ENCODE measurements around the gene PARD3B. TPM values are rescaled to one million over a fixed set of nuclear protein-coding genes. Genes with fewer than 3 reads are reported as not detected.

The PARD3B gene
- total RNA-seq, 1 experiment from 2014 or later = 7.6 TPM

GRCh38 chr2:205555566-205556230 lies 1010.4 kb downstream of the PARD3B start:
- ChIA-PET POLR2A (ENCODE audit: low non-redundant PET) (no interaction called here), CTCF (no interaction called here)
- no TSS peak for BruUV-seq (replicated peaks)
- Histone ChIP-seq H3K4me3 (ENCODE audit: low read depth, low read length, poor library complexity, severe bottlenecking) (no peak overlapping the region), H3K9me3 (ENCODE audit: low read depth, low read length, poor library complexity, severe bottlenecking) (no peaks in the 10 kb centered on the region), H3K36me3 (ENCODE audit: insufficient read depth, low read length, poor library complexity, severe bottlenecking) (no peaks in the 10 kb centered on the region), H3K27me3 (replicated peaks; ENCODE audit: insufficient read depth, low read depth, low read length, poor library complexity) (no peaks in the 10 kb centered on the region), H3K27ac (ENCODE audit: low read depth, low read length, poor library complexity, severe bottlenecking) (no peak overlapping the region), H3K4me1 (ENCODE audit: insufficient read depth, low read length, poor library complexity, severe bottlenecking) (no peaks in the 10 kb centered on the region)
- intact Hi-C loops (cut with micrococcal nuclease; ENCODE audit: unreplicated experiment) = no loop called here
- TF ChIP-seq EZH2 (IDR thresholded peaks at IDR 0.05; ENCODE audit: borderline replicate concordance, low read depth, low read length, poor library complexity, severe bottlenecking) = no peak
- TF ChIP-seq, protein P1, sequence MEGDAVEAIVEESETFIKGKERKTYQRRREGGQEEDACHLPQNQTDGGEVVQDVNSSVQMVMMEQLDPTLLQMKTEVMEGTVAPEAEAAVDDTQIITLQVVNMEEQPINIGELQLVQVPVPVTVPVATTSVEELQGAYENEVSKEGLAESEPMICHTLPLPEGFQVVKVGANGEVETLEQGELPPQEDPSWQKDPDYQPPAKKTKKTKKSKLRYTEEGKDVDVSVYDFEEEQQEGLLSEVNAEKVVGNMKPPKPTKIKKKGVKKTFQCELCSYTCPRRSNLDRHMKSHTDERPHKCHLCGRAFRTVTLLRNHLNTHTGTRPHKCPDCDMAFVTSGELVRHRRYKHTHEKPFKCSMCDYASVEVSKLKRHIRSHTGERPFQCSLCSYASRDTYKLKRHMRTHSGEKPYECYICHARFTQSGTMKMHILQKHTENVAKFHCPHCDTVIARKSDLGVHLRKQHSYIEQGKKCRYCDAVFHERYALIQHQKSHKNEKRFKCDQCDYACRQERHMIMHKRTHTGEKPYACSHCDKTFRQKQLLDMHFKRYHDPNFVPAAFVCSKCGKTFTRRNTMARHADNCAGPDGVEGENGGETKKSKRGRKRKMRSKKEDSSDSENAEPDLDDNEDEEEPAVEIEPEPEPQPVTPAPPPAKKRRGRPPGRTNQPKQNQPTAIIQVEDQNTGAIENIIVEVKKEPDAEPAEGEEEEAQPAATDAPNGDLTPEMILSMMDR (conservative IDR thresholded peaks at IDR 0.05; ENCODE audit: low read depth, low read length) = no peak
- no peak for DNase-seq (ENCODE audit: low spot score)

DNA sequence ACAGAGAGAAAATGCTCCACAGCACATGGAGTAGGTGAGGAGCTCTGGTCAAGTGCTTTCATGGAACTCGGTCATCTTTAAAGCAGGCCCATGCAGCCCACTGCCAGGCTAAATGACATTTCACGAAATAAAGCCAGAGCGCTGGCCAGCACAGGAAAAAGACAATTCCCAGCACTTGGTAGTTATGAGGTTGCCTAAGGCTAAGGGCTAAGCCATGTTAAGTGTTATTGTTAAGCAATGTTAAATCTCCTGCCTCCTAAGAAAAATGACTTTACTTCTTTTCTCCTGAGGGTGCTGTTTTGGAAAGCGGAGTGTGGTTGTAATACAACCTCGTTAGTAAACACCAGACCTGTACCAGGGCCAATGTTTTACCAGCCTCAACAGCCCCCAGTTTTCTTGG lies 1011.1 kb downstream of the PARD3B start:
- no TSS peak for BruUV-seq (replicated peaks)
- Histone ChIP-seq H3K27me3 (replicated peaks; ENCODE audit: insufficient read depth, low read depth, low read length, poor library complexity) (no peaks in the 10 kb centered on the region), H3K9me3 (ENCODE audit: low read depth, low read length, poor library complexity, severe bottlenecking) (no peaks in the 10 kb centered on the region), H3K4me1 (ENCODE audit: insufficient read depth, low read length, poor library complexity, severe bottlenecking) (no peaks in the 10 kb centered on the region), H3K36me3 (ENCODE audit: insufficient read depth, low read length, poor library complexity, severe bottlenecking) (no peaks in the 10 kb centered on the region), H3K27ac (ENCODE audit: low read depth, low read length, poor library complexity, severe bottlenecking) (no peak overlapping the region), H3K4me3 (ENCODE audit: low read depth, low read length, poor library complexity, severe bottlenecking) (no peak overlapping the region)
- intact Hi-C loops (cut with micrococcal nuclease; ENCODE audit: unreplicated experiment) = no loop called here
- ChIA-PET POLR2A (ENCODE audit: low non-redundant PET) (no interaction called here), CTCF (no interaction called here)
- TF ChIP-seq, protein P1 (conservative IDR thresholded peaks at IDR 0.05; ENCODE audit: low read depth, low read length) = no peak
- TF ChIP-seq EZH2 (IDR thresholded peaks at IDR 0.05; ENCODE audit: borderline replicate concordance, low read depth, low read length, poor library complexity, severe bottlenecking) = no peak
- DNase-seq (ENCODE audit: low spot score) = no peak

- no peak for DNase-seq (ENCODE audit: low spot score)
- H3K27me3 ChIP-seq (replicated peaks; ENCODE audit: insufficient read depth, low read depth, low read length, poor library complexity) = no peaks in the 10 kb centered on the region
- H3K4me3 ChIP-seq (ENCODE audit: low read depth, low read length, poor library complexity, severe bottlenecking) = no peak overlapping the region
- H3K4me1 ChIP-seq (ENCODE audit: insufficient read depth, low read length, poor library complexity, severe bottlenecking) = no peaks in the 10 kb centered on the region
- H3K36me3 ChIP-seq (ENCODE audit: insufficient read depth, low read length, poor library complexity, severe bottlenecking) = no peaks in the 10 kb centered on the region
- H3K9me3 ChIP-seq (ENCODE audit: low read depth, low read length, poor library complexity, severe bottlenecking) = no peaks in the 10 kb centered on the region
- ChIA-PET POLR2A (ENCODE audit: low non-redundant PET) (no interaction called here), CTCF (no interaction called here)
- intact Hi-C loops (cut with micrococcal nuclease; ENCODE audit: unreplicated experiment) = no loop called here
- H3K27ac ChIP-seq (ENCODE audit: low read depth, low read length, poor library complexity, severe bottlenecking) = no peak overlapping the region
- TF ChIP-seq, protein P1 (conservative IDR thresholded peaks at IDR 0.05; ENCODE audit: low read depth, low read length) = no peak
- TF ChIP-seq EZH2 (IDR thresholded peaks at IDR 0.05; ENCODE audit: borderline replicate concordance, low read depth, low read length, poor library complexity, severe bottlenecking) = no peak
- no TSS peak for BruUV-seq (replicated peaks)
Measured at GRCh38 chr2:205556841-205557539, 1011.7 kb downstream of the PARD3B start.

All from A673 (cell line).